ENCODE data around the gene FABP1. TPM values are rescaled to one million over a fixed set of nuclear protein-coding genes. Genes with fewer than 3 reads are reported as not detected.
A peak's percentile ranks its signal among the peaks of the same experiment; 100 is the strongest.

Gene FABP1
- total RNA-seq, 1 donor from 2014 or later = not detected

GRCh38 chr2:88078643-88079172 is 49.2 kb downstream of the FABP1 start:
- no peak for DNase-seq

- DNase-seq = no peak
Observed at GRCh38 chr2:88077080-88077479, 50.8 kb downstream of the FABP1 start.

- DNase-seq = peak; percentile 89
Observed at GRCh38 chr2:88074854-88075292, 53.0 kb downstream of the FABP1 start.

GRCh38 chr2:88074150-88074549 is 53.7 kb downstream of the FABP1 start:
- no peak for DNase-seq

Small RNA genes within 50 kb of the gene (small RNA-seq; reads per million reads assigned to genes)
- gene MIR4780 (ENCODE audit: low replicate concordance) = not detected

Other genes with a start within 250 kb of the FABP1 start
- gene RNU2-63P, start 111.5 kb downstream of the FABP1 start, total RNA-seq = not detected
- 15.5 TPM for gene KRCC1, start 72.3 kb downstream of the FABP1 start, total RNA-seq
- gene SMYD1, start 60.2 kb downstream of the FABP1 start, total RNA-seq = 15.7 TPM
- 17.9 TPM for gene THNSL2, start 42.3 kb upstream of the FABP1 start, total RNA-seq